ENCODE data around the gene FAM9C. TPM values are rescaled to one million over a fixed set of nuclear protein-coding genes. Genes with fewer than 3 reads are reported as not detected.
"Not testable (repeated sequence)": the region's sequence is repeated elsewhere in the genome, so short reads cannot be mapped to it uniquely, and the experiment has no call there.

FAM9C gene
- not detected in 2 replicates for total RNA-seq

GRCh38 chrX:13044441-13044840 lies at the start of gene FAM9C:
TSS of gene FAM9C (minus strand) at chrX:13044620. CDS start at chrX:13043789, 831 bp downstream.
- no peak for DNase-seq (ENCODE audit: low read depth in 2 of 2)

GRCh38 chrX:13093529-13094140 lies 49.2 kb upstream of the FAM9C start:
- DNase-seq (ENCODE audit: low read depth in 2 of 2): peak in 1 of 2 donors; percentile 55

GRCh38 chrX:13092455-13092941 lies 48.1 kb upstream of the FAM9C start:
- DNase-seq (ENCODE audit: low read depth in 2 of 2): no peak

- DNase-seq (ENCODE audit: low read depth in 2 of 2): no peak
Measured at GRCh38 chrX:13091111-13091765, 46.8 kb upstream of the FAM9C start.

- DNase-seq (ENCODE audit: low read depth in 2 of 2): peak; percentile 92 to 95
Measured at GRCh38 chrX:13090339-13091110, 46.1 kb upstream of the FAM9C start.

- DNase-seq (ENCODE audit: low read depth in 2 of 2): no peak
Measured at GRCh38 chrX:13090027-13090338, 45.6 kb upstream of the FAM9C start.

DNA sequence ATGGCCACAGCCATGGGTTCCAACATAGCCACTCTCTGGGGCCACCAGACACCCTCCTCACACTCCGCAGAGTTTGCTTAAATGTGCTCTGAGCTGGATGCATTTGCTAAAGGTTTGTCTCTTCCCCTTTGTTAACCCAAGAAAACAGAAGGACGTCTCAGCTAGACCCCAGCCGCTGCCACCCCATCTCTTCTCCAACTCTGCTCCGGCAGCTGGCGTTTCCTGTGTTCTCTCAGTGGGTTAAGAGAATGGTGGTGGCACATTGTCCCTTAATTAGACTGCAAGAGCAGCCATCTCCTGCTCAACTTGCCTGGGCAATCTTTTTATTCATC lies 43.7 kb upstream of the FAM9C start:
- DNase-seq (ENCODE audit: low read depth in 2 of 2): no peak

GRCh38 chrX:13087322-13088155 lies 43.1 kb upstream of the FAM9C start:
- DNase-seq (ENCODE audit: low read depth in 2 of 2): peak; percentile 81 to 92

DNA sequence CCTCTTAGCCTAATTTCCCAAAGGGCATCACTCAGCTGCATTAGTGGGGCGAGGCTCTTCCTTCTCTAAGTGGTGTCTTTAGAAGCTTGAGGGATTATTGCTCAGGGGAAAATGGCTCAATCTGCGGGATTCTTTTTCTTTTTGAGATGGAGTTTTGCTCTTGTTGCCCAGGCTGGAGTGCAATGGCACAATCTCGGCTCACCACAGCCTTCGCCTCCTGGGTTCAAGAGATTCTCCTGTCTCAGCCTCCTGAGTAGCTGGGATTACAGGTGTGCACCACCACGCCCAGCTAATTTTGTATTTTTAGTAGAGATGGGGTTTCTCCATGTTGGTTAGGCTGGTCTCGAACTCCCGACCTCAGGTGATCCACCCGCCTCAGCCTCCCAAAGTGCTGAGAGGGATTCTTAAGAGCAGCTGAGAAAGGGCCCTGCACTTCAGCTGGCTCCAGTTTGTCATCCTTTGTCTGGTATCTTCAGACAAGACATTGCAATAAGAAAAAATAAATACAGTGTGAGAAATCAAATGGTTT lies 42.4 kb upstream of the FAM9C start:
- DNase-seq (ENCODE audit: low read depth in 2 of 2): not testable (repeated sequence)

GRCh38 chrX:13086076-13086475 lies 41.7 kb upstream of the FAM9C start:
- DNase-seq (ENCODE audit: low read depth in 2 of 2): no peak

GRCh38 chrX:13085526-13085925 lies 41.1 kb upstream of the FAM9C start:
- DNase-seq (ENCODE audit: low read depth in 2 of 2): no peak

DNA sequence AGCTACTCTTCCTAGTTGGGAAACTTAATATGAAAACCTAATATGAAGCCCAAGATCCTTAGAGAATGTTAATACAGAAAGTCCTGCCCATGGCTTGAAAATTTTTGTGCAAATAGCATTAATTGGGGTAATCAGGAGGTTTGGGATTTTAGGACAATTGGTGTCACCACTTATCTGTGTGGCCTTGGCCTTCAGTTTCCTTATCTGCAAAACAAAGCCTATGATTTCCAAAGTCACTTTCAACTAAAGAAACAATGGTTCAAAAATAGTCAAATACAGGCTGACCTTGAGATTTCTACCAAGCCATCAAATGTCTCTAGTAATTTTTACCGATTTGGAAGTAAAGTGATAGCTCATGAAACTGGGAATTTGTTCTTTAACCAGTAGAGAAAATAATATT lies 40.2 kb upstream of the FAM9C start:
- DNase-seq (ENCODE audit: low read depth in 2 of 2): no peak

DNA sequence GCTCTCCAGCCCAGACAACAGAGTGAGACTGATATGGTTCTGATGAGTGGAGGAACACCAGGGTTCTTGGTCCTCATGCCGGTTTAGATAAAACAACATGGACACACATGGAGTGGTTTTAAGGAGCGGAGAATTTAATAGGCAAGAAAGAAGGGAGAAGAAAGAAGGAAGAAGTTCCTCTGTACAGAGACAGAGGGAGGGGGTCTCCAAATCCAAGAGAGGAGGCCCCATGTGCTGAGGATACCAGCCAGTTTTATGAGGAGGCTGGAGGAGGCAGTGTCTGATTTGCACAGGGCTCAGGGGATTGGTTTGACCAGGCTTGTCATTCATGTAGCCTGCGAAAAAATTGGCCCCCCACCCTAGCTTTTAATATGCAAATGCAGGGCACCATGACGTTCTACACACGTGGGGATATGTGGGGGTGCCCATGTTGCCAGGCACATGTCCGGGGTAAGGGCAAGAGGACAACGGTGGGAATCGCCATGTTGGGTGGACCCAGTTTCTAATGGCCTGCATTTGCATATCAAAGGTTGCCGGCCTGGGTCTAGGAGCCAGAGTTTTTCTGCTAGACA lies 39.4 kb upstream of the FAM9C start:
- not testable (repeated sequence) for DNase-seq (ENCODE audit: low read depth in 2 of 2)

GRCh38 chrX:13082206-13083065 lies 38.0 kb upstream of the FAM9C start:
- no peak for DNase-seq (ENCODE audit: low read depth in 2 of 2)

DNA sequence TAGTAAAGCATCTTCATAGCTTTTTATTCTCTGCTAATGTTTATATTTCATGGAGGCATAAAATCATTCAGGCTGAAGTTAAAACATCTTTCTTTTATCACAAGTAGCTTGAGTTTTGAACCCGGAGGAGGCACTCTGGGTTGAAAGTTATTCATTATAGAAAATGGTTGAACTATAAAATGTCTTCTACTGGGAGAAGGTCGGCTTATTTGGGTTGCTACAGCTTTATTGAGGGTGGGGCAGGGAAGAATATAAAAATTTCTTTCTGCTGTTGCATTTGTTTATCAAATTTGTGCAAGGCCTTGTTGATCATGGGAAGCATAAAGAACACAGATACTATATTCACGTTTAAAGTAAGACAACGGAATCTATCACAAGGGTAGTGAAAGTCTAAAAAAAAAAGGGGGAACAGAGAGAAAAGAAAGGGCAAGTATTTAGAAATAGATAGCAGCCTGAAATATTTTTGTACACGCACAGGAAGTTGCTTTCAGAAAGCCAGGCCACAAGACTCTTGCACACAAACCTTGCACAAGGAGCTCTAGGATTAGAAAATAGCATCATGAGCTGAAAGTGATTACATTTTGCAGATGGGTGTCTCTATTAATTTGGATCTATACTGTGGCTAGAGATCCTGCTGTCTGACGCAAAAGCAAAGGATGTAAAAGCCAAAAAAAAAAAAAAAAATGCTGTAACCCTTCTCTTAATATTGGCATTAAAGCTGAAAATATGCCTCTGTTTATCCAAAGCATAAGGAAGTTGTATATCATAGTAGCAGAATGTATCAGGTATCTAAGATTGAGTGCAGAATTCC lies 37.2 kb upstream of the FAM9C start:
- DNase-seq (ENCODE audit: low read depth in 2 of 2): no peak

- no peak for DNase-seq (ENCODE audit: low read depth in 2 of 2)
Measured at GRCh38 chrX:13080128-13080795, 35.8 kb upstream of the FAM9C start.

- DNase-seq (ENCODE audit: low read depth in 2 of 2): peak in 1 of 2 donors; percentile 43
Measured at GRCh38 chrX:13078739-13079444, 34.5 kb upstream of the FAM9C start.

DNA sequence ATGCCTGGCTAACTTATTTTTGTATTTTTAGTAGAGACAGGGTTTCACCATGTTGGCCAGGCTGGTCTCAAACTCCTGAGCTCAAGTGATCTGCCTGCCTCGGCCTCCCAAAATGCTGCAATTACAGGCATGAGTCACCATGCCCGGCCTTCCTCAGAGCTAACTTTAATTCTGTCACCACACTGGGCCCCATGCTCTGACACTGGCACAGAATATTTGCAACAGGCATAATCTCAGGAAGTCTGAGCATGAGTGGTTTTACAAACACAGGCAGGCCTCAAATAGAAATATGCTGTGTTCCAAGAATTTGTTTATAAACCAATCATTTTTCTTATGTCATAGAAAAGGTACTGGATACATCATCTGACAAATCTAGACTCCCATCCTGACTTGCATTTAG lies 32.7 kb upstream of the FAM9C start:
- peak; percentile 54 to 83 for DNase-seq (ENCODE audit: low read depth in 2 of 2)

Data from dermis microvascular lymphatic vessel endothelial cell (primary cell).